PC-3 (cell line): Measurements from ENCODE around the gene ANKRD30B.

Source experiments
- EZH2phosphoT487 ChIP-seq: fragments of 300-600 bp; sonication (generic); IDR thresholded peaks from 2 replicates; pipeline ENCODE4 v1.6.1; 2018; ENCODE audit warnings: mild to moderate bottlenecking, antibody characterized with exemption, low read length, borderline replicate concordance
- TF ChIP-seq, protein P1 (sequence below): fragments of 300-600 bp; sonication (generic); conservative IDR thresholded peaks from 2 replicates; pipeline ENCODE4 v1.5.1; 2017; ENCODE audit warnings: antibody characterized with exemption, low read depth, mild to moderate bottlenecking, low read length

DNA sequence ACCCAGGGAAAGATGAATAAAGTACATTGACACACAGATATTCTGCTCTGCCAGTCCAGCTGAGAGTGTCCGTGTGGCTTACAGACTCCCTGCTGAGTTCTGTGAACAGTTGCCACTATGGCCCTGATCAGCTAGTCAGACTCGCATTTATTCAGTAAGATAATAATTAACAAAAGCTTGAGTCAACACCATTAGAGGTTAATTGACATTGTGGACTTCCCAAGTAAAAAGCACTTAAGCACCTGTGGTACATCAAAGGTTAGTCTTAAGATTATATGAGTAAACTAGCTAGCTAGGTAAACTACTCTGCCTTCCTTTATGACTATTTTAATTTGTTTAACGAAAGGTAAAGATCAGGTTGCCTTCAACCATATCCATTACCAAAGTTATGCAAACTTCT is 33.7 kb downstream of the ANKRD30B start:
- TF ChIP-seq, protein P1, sequence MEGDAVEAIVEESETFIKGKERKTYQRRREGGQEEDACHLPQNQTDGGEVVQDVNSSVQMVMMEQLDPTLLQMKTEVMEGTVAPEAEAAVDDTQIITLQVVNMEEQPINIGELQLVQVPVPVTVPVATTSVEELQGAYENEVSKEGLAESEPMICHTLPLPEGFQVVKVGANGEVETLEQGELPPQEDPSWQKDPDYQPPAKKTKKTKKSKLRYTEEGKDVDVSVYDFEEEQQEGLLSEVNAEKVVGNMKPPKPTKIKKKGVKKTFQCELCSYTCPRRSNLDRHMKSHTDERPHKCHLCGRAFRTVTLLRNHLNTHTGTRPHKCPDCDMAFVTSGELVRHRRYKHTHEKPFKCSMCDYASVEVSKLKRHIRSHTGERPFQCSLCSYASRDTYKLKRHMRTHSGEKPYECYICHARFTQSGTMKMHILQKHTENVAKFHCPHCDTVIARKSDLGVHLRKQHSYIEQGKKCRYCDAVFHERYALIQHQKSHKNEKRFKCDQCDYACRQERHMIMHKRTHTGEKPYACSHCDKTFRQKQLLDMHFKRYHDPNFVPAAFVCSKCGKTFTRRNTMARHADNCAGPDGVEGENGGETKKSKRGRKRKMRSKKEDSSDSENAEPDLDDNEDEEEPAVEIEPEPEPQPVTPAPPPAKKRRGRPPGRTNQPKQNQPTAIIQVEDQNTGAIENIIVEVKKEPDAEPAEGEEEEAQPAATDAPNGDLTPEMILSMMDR: no peak
- no peak for TF ChIP-seq EZH2phosphoT487
